ENCODE results near the gene ST3GAL3.

ST3GAL3 gene

DNA sequence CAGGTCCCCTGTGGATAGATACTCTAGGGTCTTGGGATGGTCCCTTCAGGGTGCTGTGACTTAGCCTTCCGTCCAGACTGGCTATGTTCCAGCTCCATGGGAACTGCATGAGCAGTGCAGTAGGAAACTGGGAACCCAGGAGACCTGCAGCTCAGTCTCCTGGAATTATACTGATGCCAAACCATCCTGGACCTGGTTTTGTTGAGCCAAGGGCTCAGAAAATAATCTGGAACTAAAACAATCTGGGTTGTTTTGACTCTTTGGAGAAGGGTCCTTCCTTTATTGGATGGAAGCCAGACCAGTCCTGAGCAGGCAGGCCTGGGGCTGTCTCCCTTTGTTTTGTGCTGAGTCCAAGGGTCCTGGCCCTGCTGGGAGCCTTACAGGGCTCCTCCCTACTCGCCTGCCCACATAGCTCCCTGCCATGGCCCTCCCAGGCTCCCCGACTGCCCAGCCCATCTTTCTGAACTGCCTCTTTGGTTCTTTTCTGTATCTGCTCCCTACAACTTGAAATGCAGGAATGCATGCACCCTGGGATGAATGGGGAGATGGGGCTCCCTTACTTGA is 240.6 kb downstream of the ST3GAL3 start:
- DNase-seq, result peak; percentile 55

DNA sequence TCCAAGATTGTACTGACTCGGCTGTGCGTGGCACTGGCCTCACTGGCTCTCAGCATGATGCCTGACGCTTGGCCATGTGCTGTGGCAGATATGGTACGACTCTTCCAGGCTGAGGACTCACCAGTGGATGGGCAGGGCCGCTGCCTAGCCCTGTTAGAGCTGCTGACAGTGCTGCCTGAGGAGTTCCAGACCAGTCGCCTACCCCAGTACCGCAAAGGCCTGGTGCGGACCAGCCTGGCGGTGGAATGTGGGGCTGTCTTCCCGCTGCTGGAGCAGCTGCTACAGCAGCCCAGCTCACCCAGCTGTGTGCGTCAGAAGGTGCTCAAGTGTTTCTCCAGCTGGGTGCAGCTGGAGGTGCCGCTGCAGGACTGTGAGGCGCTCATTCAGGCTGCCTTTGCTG is 242.3 kb downstream of the ST3GAL3 start:
- no peak for DNase-seq

DNA sequence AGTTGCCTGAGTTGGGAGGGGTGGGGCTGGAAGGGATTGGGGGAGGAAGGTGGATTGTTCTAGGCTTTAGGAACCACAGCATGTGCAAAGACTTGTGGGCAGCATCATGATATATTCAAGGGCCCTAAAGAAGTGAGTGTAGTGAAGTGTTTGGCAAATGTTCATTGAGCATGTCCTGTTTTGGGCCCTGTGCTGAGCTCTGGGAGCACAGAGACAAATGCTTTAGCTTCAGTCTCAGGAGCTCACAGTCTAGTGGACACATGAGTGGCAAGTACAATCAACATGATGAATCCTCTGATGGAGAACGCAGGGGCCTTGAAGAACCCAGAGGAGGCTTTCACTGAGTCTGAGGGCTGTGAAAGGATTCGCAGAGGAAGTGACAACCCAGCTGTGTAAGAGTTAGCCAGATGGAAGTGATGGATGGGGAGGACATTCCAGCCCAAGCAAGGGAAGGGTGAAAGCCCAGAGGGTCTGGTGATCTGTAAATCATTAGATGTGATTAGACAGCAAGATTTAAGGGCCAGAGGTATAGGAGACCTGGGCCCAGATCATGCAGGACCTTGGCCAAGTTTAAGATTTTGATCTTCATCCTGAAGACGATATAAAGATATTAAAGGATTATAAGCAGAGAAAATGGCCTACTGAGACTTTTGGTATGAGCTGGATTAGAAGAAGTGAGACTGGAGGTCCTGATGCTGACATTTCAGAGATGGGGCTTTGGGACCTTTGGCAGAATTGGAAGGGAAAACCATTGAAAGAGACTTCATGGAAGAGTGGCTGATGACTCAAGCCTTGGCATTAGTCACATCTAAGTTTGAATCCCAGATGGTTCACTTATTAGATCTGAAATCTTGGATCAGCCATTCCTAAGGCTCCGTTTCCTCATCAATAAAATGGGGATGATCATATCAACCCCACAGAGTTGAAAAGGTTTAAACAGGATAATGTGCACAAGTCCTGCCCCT is 244.0 kb downstream of the ST3GAL3 start:
- DNase-seq, result no peak

DNA sequence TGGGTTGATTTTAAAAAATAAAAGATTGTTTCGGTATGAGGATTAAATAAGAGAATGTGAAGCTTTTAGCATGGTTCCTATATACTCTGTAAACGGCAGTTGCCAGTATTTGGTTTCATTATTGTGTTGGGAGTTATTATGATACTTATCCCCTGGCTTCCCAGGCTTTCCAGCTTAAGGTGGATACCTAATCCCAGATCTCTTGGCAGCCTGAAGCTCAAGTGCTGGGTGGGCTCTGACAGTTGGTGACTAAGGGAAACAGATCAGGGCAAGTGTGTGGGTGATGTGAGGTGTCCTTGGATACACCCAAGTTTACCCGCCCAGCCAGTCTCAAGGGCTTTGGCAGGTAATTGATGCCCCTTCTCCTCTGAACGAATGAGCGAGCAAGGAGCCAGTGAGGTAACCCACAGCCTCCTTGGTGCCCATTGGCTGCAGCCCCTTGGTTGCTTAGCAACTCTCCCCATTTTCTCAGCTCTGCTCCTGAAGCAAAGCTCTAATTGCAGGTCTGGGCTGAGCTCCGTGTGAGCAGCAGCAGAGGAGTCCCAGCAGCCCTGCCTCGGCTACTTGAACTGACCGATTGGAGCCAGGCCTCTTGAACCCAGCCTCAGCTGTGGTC is 245.5 kb downstream of the ST3GAL3 start:
- peak; percentile 96 for DNase-seq

DNA sequence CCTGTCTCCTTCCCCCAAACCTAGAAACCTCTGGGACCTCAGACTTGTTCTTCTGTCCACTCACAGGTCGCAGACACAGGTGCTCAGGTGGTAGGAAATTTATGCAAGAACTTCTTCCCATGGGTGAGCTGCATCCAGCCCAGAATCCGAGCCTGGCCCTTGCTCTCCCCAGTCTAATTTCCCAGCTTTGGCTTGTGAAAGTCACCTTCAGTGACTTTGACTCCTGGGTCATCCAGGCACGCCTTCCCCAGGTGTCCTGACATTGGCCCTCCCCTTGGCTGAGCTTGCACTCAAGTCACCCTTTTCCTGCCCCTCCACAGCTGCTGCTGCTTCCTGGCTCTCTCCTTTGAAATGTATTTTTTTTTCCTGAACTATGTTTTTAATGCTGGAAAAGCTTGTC is 246.0 kb downstream of the ST3GAL3 start:
- no peak for DNase-seq

DNA sequence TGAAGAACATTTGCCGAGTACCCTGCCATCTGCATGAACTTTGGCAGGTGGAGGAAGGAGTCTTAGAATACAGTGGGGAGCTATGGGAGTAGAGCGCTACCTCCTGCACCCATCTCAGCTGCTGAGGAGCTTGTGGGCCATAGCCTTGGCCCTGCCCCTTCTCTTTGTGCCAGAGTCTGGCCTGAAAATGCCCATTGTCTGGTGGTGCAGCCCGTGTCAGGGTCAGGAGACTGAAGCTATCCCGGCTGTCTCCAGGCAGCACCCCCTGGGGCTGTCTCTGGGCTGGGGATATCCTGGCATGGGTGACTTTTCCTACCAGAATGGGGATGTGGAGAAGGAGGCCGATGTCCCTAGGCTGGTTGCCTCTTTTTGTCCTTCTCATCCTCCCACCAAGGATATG is 246.7 kb downstream of the ST3GAL3 start:
- DNase-seq, result no peak

DNA sequence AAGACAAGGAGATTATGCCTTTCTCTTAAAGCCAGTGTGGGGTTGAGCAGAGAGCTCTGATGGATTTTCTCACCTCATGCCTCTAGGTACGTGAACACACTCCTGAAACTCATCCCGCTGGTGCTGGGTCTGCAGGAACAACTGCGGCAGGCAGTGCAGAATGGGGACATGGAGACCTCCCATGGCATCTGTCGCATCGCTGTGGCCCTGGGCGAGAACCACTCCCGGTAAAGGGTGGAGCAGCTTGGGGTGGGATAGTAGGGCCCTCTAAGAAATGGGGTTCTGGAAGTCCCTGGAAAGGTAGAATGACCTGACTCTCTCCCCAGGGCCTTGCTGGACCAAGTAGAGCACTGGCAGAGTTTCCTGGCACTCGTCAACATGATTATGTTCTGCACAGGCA is 248.9 kb downstream of the ST3GAL3 start:
- no peak for DNase-seq

DNA sequence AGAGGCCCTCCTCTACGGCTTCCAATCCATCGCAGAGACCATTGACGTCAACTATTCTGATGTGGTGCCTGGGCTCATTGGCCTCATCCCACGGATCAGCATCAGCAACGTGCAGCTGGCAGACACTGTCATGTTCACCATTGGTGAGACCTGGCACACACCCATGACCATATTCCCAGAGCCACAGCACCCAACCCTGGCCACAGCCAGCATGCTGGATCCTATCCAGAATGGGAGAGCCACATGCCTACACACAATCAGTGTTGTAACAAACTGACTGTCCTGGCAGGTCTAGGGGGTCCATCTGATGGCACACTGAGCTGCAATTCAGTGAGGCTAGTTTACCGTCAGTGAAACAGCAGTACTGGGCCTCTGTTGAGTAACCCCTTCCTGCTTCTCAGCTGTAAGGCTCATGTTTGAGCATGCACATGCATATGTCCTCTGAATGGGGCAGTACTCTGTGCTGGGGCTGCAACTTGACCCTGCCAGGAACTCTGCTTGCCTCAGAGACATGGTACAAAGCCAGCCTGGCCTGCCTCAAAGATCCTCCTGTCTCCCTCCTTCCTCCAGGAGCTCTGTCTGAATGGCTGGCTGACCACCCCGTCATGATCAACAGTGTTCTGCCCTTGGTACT is 250.2 kb downstream of the ST3GAL3 start:
- DNase-seq, result no peak

DNA sequence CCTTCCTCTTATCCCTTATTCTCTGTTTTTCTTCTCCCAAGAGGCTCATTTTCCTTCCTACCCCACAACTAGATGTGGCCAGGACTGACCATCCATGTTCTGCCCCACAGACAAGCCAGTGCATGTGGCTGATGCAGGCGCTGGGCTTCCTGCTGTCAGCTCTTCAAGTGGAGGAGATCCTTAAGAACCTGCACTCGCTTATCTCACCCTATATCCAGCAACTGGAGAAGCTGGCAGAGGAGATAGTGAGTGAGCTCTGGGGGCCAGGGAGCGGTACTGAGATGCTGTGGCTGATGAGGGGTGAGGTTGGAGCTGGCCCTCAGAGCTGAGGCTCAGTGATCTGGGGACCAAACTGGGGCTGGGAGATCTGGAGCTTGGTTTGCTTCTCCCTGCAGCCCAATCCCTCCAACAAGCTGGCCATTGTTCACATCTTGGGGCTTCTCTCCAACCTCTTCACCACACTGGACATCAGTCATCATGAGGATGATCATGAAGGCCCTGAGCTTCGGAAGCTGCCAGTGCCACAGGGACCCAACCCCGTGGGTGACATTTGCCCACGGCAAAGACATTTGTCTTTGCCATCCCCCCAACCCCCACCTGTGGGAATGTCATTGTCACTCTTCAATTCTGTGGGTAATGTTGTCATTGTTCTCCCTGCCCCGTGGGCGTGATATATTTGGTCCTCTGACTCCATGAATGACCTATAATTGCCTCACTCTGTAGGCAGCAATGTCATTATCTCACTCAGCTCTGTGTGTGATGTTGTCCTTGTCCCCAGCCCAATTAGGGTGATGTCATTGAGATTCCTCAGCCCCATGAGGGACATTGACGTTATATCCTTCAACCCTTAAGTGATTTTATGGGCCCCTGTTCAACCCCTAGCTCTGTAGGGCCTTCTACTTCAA is 251.3 kb downstream of the ST3GAL3 start:
- DNase-seq, result no peak

DNA sequence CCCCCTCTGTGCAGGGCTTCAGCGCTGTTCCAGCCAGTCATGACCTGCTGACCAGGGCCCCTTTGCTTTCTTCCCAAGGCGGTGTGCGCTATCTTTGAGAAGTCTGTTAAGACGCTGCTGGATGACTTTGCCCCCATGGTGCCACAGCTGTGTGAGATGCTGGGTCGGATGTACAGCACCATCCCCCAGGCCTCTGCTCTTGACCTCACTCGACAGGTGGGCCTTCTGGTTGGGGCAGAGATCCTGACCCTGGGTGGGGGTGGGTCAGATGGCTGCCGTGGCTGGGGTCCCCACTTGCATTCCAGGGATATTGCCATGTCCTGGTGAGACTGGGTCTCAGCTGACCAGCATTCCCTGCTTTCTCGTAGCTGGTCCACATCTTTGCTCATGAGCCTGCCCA is 253.5 kb downstream of the ST3GAL3 start:
- no peak for DNase-seq

DNA sequence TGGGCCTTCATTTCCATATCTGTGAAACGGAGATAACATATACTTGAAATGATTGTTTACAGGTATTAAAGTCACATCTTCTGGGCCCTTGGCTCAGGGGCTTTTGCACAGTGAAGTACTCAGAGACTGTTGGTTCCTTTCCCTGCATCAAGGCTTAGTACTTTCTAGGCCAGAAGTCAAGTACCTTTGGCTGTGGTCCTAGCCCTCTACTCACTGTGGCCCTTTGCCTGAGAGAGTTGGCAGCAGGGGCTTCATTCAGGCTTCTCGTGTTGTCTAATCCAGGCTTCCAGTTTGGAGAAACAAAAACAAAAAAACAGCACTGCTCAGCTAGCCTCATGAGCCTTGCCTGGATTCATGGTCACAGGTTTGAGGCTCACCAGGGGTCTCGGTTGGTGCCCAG is 254.4 kb downstream of the ST3GAL3 start:
- no peak for DNase-seq

DNA sequence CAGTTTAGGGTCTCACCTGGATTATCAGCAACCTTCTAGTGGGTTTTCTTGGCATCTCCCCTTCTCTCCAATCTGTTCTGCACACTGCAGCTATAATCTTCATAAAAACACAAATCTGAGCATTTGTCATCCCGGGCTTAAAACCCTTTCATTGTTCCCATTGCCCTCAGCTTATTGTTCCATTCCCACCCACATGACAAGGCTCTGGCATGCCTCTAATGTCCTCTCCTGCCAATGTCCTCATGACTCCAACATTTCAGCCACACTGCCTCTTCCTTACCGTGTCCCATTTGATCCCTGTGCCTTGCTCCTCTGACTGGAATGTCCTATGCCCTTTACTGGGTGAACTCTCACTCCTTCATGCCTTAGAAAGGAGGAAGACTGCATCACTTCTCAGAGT is 255.0 kb downstream of the ST3GAL3 start:
- DNase-seq, result no peak

DNA sequence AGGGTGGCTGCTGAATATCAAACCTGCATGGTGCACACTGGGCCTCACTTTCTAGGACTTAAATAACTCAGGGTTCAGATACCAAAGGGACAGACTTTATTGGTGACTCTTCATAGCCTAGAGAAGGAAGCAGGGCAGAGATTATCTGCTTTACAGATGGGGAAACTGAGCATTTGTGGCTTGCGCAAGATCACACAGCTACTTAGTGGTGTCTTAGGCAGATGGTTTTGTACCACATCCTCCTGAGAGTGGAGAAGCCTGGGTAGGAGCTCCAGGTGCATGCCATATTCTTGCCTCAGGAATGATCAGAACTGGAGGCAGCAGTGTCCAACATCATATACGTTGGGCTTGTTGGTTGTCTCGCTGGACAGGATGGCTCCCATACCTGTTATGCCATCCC is 255.7 kb downstream of the ST3GAL3 start:
- DNase-seq, result no peak

DNA sequence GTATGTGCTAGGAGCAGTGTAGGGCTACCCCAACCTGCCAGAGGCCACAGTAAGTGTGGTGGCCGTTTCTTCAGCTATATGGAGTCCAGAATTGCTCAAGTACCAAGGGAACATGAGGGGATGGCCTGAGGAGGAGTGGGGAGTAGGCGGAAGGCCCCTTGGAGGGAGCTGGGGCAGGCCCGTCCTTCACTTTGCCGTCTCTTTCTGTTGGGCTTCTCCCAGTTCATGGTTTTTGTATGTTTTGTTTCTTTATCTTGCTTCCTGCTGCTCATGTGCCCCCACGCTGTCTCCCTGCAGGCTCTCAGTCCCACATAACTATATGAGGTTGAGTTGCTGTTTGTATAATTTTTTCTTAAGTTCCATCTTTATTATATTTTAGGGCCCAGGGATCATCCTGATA is 256.6 kb downstream of the ST3GAL3 start:
- no peak for DNase-seq

DNA sequence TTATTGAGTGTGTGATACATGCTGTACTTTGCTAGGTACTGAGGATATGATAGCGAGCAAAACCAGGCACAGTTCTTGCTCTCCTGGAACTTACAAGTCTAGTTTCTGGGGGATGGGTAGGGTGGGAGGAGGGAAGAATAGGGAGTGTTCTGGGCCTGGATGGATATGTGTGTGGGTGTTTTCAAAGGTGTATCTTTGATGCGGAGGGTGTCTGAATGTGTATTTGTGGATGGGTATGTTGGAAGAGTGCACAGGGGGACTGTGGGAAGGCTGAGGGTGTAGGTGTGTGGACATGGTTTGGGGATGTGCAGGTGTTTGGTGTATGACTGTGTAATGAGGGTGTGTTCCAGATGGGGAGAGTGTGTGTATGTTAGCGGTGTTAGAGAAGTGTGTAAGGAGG is 258.0 kb downstream of the ST3GAL3 start:
- DNase-seq, result no peak

DNA sequence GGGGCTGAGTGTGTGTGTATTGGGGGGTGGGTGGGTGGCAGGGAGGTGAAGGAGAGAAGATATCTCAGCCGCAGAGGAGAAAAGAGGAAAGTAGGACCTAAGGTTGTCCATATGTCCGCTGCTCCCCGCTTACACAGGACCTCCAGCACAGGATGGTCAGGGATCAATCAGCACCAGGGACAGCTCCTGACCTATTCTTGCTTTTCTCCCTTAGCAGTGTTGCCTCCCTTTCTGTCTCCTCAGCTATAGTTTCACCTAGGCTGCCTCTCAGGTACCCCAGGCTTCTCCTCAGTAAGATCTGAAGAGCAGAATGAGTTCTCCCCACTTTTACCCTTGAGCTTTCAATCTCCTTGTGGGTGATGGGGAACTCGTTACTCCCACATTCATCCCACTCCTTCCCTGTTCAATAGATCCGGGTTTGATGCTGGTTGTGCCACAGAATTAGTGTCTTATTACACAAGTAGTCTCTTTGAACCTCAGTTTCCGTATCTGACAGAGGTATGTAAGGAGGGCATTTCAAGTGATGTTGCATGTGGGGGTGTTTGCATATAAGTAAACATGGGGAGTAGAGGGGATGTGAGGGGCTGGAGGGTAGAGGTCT is 261.1 kb downstream of the ST3GAL3 start:
- DNase-seq, result no peak

DNA sequence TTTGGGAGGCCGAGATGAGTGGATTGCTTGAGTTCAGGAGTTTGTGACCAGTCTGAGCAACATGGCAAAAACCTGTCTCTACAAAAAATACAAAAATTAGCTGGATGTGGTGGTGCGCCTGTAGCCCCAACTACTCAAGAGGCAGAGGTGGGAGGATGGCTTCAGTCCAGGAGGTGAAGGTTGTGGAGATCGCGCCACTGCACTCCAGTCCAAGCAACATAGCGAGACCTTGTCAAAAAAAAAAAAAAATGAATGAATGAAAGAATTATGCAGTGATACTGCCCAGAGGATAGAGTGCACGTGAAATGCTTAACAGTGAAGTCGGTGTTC is 262.0 kb downstream of the ST3GAL3 start:
- no peak for DNase-seq

DNA sequence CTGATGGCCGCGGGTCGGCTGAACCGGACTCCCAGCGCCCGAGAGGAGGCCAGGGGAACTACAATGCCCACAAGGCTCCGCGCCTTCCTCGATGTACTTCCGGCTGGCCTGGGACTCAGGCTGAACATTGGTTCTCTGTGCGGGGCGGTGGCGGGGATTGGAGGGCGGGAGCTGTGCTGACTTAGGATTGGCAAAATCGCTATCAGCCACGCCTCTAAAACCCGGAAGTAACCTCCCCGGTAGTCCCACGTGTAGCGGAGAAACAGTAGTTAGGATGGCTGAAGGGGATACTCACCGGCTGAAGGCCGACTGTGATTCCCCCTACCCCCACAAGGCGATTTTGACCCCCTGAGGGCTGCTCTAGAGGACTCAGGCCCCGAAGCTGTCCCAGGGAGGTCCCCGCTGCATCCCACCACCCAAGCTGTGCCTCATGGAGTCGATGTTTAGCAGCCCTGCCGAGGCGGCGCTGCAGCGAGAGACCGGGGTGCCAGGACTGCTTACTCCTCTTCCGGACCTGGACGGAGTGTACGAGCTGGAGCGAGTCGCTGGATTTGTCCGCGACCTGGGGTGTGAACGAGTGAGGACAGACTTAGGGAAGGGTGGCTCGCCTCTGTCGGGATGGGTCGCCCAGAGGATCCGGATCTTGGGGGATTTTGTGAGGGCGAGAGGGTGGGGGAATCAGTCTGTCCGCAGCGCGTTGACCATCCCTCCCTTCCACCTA is 262.6 kb downstream of the ST3GAL3 start, which contains the start of gene DPH2:
Gene DPH2, plus strand, starts transcription at position 265 of the 721 bp plus-strand sequence. Its CDS starts 166 bp downstream, at position 431.
- peak; percentile 96 for DNase-seq

DNA sequence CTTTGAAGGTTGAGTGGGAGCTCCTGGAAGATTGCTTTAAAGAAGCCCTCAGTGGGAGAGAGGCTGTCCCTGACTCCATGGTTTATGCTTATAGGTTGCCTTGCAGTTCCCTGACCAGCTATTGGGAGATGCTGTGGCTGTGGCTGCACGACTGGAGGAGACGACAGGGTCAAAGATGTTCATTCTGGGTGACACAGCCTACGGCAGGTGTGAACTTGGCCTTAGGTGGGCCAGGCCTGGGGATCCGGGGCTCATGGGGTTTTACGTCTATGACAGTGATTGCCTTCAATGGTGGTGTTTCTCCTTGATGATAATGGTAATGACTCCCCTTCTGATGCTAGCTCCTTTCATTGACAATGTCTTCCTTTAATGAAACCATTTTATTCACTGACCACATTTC is 263.2 kb downstream of the ST3GAL3 start:
- DNase-seq, result no peak

DNA sequence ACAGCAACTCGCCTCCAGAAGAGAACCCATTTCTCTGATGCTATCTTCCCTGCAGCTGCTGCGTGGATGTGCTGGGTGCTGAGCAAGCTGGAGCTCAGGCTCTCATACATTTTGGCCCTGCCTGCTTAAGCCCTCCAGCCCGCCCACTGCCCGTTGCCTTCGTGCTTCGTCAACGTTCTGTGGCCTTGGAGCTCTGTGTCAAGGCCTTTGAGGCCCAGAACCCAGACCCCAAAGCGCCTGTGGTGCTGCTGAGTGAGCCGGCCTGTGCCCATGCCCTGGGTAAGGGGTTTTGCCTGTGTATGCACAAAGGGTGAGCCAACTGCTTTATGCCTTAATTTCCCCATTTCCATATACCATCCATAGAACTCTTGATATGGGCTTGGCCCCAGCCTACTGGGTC is 263.6 kb downstream of the ST3GAL3 start:
- DNase-seq, result no peak

DNA sequence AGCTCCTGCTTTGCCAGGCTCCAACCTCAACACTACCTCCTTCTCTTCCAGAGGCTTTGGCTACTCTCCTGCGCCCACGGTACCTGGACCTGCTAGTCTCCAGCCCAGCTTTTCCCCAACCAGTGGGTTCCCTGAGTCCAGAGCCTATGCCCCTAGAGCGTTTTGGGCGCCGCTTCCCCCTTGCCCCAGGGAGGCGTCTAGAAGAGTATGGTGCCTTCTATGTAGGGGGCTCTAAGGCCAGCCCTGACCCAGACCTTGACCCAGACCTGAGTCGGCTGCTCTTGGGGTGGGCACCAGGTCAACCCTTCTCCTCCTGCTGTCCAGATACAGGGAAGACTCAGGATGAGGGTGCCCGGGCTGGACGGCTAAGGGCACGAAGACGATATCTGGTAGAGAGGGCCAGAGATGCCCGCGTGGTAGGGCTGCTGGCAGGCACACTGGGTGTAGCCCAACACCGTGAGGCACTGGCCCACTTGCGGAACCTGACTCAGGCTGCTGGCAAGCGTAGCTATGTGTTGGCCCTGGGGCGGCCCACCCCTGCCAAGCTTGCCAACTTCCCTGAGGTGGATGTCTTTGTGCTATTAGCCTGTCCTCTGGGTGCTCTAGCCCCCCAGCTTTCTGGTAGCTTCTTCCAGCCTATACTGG is 264.1 kb downstream of the ST3GAL3 start:
- DNase-seq, result no peak
